GM10266 (cell line): ENCODE data around the gene SLC35A5.

Source experiments
- DNase-seq: peaks from one replicate; pipeline ENCODE4 v3.0.0; 2012; ENCODE audit errors: extremely low spot score
- TF ChIP-seq, protein P1 (sequence below): IDR thresholded peaks from 2 replicates; pipeline ENCODE4 v1.5.1; 2012; ENCODE audit warnings: mild to moderate bottlenecking, low read depth; ENCODE audit not compliant: control insufficient read depth, insufficient read depth; ENCODE audit errors: missing control alignments

Gene SLC35A5

DNA sequence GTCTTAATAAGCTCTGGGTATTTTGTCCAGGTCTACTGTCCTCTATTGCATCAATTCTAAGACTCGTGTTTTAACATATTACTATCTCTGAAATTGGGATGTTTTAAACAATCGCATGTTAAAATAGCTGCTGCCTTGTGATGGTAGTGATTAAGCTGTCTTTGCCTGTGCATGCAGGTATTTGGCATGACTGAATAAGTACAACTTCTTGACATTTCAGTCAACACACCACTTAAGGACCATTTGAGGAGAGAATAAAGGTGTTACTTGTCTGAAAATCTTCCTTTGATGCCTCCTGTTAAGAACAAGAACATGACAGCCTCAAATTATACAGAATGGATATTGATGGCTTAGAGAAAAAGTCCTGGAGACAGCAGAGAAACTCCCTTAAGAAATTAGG, 33.0 kb downstream of the SLC35A5 start:
- TF ChIP-seq, protein P1, sequence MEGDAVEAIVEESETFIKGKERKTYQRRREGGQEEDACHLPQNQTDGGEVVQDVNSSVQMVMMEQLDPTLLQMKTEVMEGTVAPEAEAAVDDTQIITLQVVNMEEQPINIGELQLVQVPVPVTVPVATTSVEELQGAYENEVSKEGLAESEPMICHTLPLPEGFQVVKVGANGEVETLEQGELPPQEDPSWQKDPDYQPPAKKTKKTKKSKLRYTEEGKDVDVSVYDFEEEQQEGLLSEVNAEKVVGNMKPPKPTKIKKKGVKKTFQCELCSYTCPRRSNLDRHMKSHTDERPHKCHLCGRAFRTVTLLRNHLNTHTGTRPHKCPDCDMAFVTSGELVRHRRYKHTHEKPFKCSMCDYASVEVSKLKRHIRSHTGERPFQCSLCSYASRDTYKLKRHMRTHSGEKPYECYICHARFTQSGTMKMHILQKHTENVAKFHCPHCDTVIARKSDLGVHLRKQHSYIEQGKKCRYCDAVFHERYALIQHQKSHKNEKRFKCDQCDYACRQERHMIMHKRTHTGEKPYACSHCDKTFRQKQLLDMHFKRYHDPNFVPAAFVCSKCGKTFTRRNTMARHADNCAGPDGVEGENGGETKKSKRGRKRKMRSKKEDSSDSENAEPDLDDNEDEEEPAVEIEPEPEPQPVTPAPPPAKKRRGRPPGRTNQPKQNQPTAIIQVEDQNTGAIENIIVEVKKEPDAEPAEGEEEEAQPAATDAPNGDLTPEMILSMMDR: no peak
- no peak for DNase-seq

DNA sequence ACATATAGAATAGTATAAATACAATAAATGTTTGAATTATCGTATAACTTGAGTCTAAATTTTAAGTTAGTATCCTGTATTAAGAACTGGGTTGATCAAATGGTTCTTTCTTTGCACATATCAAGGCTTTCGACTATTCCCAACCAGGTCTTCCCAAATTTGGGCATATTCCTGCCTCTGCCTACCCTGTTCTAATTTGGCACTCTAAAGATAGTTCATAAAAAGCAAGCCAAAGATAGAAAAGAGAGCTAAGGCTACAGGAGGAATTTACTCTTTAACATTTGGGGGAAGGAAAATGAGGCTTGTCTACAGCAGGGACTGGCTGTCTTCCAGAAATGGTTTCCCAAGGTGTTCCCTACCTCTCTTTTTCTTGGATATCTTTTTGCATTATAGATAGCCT, 36.1 kb downstream of the SLC35A5 start:
- TF ChIP-seq, protein P1: no peak
- no peak for DNase-seq

DNA sequence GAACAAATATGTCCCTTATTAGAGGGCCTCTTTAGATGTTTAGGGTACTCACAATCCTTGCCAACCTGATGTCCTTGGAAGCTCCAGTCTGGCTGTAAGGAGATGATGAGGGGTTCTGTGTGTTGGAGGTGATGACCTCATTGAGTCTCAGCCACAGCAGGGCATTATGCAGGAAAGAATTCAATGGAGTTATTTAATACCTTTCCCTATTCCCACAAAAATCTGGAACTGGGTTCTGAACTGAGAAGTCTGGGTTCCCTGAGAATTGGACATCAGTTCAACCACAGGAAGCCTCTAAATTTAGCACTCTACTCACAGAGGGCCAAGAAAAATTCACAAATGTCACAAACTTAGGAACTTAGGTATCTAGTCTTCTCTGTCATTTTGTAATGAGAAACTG, 36.9 kb downstream of the SLC35A5 start:
- TF ChIP-seq, protein P1: no peak

DNA sequence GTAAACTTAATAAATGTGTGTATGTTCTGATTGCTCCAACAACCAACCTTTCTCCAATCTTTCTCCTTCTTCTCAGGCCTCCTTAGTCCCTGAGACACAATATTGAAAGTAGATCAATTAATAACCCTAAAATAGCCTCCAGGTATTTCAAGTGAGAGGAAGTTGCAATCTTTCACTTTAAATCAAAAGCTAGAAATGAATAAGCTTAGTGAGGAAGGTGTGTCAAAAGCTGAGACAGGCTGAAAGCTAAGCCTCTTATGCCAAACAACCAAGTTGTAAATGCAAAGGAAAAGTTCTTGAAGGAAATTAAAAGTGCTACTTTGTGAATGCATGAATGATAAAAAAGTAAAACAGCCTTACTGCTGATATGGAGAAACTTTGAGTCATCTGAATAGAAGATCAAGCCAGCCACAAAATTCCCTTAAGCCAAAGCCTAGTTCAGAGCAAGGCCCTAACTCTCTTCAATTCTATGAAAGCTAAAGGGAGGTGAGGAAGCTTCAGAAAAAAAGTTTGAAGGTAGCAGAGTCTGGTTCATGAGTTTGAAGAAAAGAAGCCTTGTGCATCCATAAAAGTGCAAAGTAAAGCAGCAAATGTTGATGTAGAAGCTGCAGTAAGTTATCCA, 40.5 kb downstream of the SLC35A5 start:
- no peak for DNase-seq

More for the DNA sequence above, 36.9 kb downstream of the SLC35A5 start:
- DNase-seq: no peak

DNA sequence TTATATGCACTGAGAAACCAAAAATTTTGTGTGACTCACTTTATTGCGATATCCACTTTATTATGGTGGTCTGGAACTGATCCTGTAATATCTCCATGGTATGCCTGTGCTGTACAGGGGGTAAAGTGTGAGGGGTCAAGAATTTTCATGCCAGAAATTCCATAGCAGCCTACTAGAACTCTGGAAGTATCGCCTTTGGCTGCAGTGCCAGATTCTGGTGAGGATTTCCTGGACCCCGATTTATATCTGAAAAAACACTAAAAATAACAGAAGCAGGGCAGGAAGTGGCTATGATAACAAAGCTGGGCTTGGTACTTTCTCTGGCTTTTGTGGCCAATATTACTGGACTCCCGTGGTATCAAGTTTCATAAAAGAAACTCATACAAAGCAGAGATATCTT, 42.7 kb downstream of the SLC35A5 start:
- no peak for DNase-seq
- TF ChIP-seq, protein P1: no peak

More for the DNA sequence above, 40.5 kb downstream of the SLC35A5 start:
- TF ChIP-seq, protein P1: no peak

DNA sequence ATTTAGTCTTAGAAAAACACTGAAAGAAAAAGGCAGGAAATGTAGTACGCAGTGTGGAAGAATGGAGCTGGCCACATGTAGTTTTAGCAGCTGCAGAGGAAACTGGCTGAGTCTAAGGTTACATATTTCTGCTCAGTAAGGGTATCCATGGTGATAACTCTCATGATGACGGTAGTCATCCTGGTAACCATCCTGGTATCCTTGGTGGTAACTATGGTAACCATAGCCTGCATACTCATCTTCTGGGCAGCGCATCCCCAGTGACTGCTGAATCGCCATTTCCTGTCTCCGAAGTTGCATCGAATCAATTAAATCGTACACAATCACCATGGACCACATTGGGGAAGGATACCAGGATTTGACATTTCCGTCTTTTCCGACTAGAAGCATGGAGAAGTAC, 43.4 kb downstream of the SLC35A5 start:
- DNase-seq: no peak
- TF ChIP-seq, protein P1: no peak

DNA sequence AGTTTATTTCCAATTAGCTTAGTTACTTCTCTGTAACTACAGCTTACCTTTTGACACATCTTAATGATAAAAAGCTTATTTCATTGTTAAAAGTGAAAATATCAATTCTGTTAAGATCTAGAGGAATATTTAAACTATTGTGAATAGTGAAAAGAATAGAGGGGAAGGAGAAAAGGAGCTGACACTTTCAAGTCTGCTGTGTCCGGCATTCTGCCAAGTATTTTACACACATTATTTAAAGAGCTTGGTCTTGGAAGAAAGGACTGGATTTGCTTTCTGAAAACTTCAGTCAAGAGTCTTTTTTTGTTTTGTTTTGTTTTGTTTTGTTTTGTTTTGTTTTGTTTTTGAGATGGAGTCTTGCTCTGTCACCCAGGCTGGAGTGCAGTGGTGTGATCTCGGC, 44.3 kb downstream of the SLC35A5 start:
- DNase-seq: no peak
- TF ChIP-seq, protein P1: no peak
